Cardiac muscle cell (in vitro differentiated cells and primary cell): ENCODE results near the gene GRP. TPM values are rescaled to one million over a fixed set of nuclear protein-coding genes. Genes with fewer than 3 reads are reported as not detected.

Experiments used
- DNase-seq, 2 donors: peaks; one replicate each; pipeline versions ENCODE4 v3.0.0 to v3.0.0-alpha.2; 2010 to 2017; ENCODE audit warnings: low read depth in 1 of 2, low spot score in 1 of 2
- H3K27ac ChIP-seq: fragments of 200-600 bp; sonication (generic); 2 replicates; pipeline ENCODE4 v1.5.1; 2016
- H3K27me3 ChIP-seq: fragments of 200-600 bp; sonication (generic); 2 replicates; pipeline ENCODE4 v1.6.0; 2016; ENCODE audit warnings: control low read depth
- H3K36me3 ChIP-seq: fragments of 200-600 bp; sonication (generic); 2 replicates; pipeline ENCODE4 v1.5.1; 2016; ENCODE audit warnings: control low read depth
- H3K4me1 ChIP-seq: fragments of 200-600 bp; sonication (generic); 2 replicates; pipeline ENCODE4 v1.8.1; 2017; ENCODE audit warnings: low read depth, mild to moderate bottlenecking, mixed run types
- H3K4me3 ChIP-seq: fragments of 200-600 bp; sonication (generic); 2 replicates; pipeline ENCODE4 v1.5.1; 2016; ENCODE audit warnings: mild to moderate bottlenecking
- H3K9me3 ChIP-seq: fragments of 200-600 bp; sonication (generic); 2 replicates; pipeline ENCODE4 v1.5.1; 2017; ENCODE audit warnings: low read depth, mild to moderate bottlenecking, control low read depth
- polyA plus RNA-seq: library from polyadenylated mRNA; unstranded; fragments of >200 nt; fragmentation: Nextera tagmentation; extraction: Ambion mirVana; gene quantifications from 2 replicates; pipeline ENCODE4 v1.2.1, GENCODE V29; 2016
- total RNA-seq: library from RNA; depleted of rRNA; stranded (reverse); fragments of >200 nt; gene quantifications from 2 replicates; pipeline ENCODE4 v1.2.3, GENCODE V29; 2016
- TF ChIP-seq, protein P1 (sequence below): IDR thresholded peaks from 2 replicates; pipeline ENCODE4 v1.5.1; 2012; ENCODE audit warnings: low read depth, mild to moderate bottlenecking, low read length

GRP gene
- total and polyA plus RNA-seq, 2 experiments from 2014 or later: 1.2 TPM; not detected in 1

- Histone ChIP-seq H3K4me3 (no peak overlapping the region), H3K27ac (no peak overlapping the region), H3K4me1 (no peaks in the 10 kb centered on the region), H3K36me3 (no peaks in the 10 kb centered on the region), H3K9me3 (no peaks in the 10 kb centered on the region), H3K27me3 (peaks cover 100% of the 10 kb centered on the region)
- peak in 1 of 2 donors; percentile 18 for DNase-seq
- TF ChIP-seq, protein P1, sequence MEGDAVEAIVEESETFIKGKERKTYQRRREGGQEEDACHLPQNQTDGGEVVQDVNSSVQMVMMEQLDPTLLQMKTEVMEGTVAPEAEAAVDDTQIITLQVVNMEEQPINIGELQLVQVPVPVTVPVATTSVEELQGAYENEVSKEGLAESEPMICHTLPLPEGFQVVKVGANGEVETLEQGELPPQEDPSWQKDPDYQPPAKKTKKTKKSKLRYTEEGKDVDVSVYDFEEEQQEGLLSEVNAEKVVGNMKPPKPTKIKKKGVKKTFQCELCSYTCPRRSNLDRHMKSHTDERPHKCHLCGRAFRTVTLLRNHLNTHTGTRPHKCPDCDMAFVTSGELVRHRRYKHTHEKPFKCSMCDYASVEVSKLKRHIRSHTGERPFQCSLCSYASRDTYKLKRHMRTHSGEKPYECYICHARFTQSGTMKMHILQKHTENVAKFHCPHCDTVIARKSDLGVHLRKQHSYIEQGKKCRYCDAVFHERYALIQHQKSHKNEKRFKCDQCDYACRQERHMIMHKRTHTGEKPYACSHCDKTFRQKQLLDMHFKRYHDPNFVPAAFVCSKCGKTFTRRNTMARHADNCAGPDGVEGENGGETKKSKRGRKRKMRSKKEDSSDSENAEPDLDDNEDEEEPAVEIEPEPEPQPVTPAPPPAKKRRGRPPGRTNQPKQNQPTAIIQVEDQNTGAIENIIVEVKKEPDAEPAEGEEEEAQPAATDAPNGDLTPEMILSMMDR: no peak
Observed at GRCh38 chr18:59279193-59279592, 59.2 kb downstream of the GRP start.

GRCh38 chr18:59279722-59280121, 59.8 kb downstream of the GRP start:
- Histone ChIP-seq H3K4me3 (no peak overlapping the region), H3K27ac (no peak overlapping the region), H3K36me3 (no peaks in the 10 kb centered on the region), H3K27me3 (peaks cover 96% of the 10 kb centered on the region), H3K9me3 (no peaks in the 10 kb centered on the region), H3K4me1 (no peaks in the 10 kb centered on the region)
- TF ChIP-seq, protein P1: no peak
- DNase-seq: no peak

Other genes with a start within 250 kb of the GRP start
- 11.6 and 75.6 TPM in 2 replicates for gene SEC11C, start 80.3 kb upstream of the GRP start, total RNA-seq
- 26.6 and 122 TPM in 2 replicates for gene SEC11C, start 80.3 kb upstream of the GRP start, polyA plus RNA-seq
- 0.06 TPM in 1 of 2 replicates, not detected in the other for gene RAX, start 53.3 kb downstream of the GRP start, total RNA-seq
- 0.12 and 0.21 TPM in 2 replicates for gene RAX, start 53.3 kb downstream of the GRP start, polyA plus RNA-seq
- gene CPLX4, start 98.5 kb downstream of the GRP start, total RNA-seq: not detected in 2 replicates
- not detected in 2 replicates for gene CPLX4, start 98.5 kb downstream of the GRP start, polyA plus RNA-seq
- gene LMAN1, start 139.1 kb downstream of the GRP start, total RNA-seq: 65.5 and 68.1 TPM in 2 replicates
- 51.3 and 56.4 TPM in 2 replicates for gene LMAN1, start 139.1 kb downstream of the GRP start, polyA plus RNA-seq